Lung microvascular endothelial cell (primary cell): Measurements from ENCODE around the gene GIN1. TPM values are rescaled to one million over a fixed set of nuclear protein-coding genes. Genes with fewer than 3 reads are reported as not detected.
"Not testable (repeated sequence)": the region's sequence is repeated elsewhere in the genome, so short reads cannot be mapped to it uniquely, and the experiment has no call there.

ENCODE experiments used
- DNase-seq, 2 donors: peaks; one replicate each; pipeline versions ENCODE4 v3.0.0 to v3.0.0-alpha.2; 2010; ENCODE audit warnings: low read depth in 2 of 2
- total RNA-seq: library from RNA; depleted of rRNA; stranded (reverse); fragments of >200 nt; gene quantifications from 2 replicates; pipeline ENCODE4 v1.2.1, GENCODE V29; 2014

Gene GIN1
- total RNA-seq, 1 donor from 2014 or later = 3.0 TPM

- no peak for DNase-seq
Observed at GRCh38 chr5:103111468-103111867, 8.5 kb downstream of the GIN1 start.

GRCh38 chr5:103110403-103110802 lies 9.5 kb downstream of the GIN1 start:
- DNase-seq = no peak

DNA sequence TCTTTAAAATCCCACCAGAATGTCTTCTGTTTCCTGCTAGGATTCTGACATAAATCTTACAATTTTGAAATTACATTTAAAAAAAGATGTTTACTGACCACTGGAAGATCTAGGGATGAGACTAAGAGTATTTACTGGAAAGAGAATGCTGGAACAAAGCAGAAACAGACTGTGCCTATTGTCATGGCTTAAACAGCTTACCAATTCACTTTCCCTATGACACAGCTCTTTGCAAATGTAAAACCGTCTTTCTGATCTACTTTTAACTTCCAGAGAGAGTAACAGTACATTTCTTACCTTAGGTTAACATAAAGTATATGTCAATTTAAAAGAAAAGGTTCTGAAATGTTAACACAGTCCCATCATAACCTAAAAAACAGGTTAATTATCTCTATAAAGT lies 10.7 kb downstream of the GIN1 start:
- DNase-seq = no peak

DNA sequence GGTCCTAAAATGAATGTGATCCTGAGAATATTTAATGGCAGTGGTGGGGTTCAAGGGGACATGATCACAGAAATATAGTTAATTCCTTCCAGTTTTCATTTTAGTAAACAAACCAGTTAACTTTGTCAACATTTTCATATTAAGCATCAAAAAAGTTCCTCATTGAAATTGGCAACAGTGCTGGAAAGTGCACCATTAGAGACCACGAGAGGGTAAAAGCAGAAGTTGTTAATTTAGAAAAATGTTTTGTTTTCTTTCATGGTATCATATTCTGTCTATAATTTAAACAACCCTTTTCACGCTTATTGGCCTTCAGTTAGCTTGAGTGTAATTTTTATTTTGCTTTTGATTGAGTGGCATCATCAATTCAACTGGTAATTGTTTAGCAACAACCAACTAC lies 11.9 kb downstream of the GIN1 start:
- no peak for DNase-seq

- no peak for DNase-seq
Observed at GRCh38 chr5:103102234-103102633, 17.7 kb downstream of the GIN1 start.

- DNase-seq = peak in 1 of 2 donors; percentile 10
Observed at GRCh38 chr5:103101079-103101750, 18.7 kb downstream of the GIN1 start.

DNA sequence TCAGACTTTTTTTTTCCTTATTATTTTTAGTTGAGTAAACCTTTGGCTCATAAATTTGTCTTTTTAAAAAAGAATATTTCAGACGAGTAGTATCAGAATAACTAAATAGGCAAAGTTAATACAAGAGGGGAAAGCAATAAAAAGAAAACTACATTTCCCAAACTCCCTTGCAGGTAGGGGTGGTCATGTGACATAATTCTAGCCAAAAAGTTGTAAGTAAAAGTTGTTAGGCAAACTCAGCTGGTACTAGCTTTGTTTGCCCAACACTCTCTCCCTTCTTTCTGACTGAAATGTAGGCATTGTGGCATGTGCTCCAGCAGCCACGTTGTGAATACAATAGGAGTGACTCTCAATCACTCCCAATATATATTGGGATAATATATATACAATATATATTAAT lies 20.9 kb downstream of the GIN1 start:
- no peak for DNase-seq

- DNase-seq = no peak
Observed at GRCh38 chr5:103094737-103095136, 25.2 kb downstream of the GIN1 start.

- no peak for DNase-seq
Observed at GRCh38 chr5:103093727-103094126, 26.2 kb downstream of the GIN1 start.

DNA sequence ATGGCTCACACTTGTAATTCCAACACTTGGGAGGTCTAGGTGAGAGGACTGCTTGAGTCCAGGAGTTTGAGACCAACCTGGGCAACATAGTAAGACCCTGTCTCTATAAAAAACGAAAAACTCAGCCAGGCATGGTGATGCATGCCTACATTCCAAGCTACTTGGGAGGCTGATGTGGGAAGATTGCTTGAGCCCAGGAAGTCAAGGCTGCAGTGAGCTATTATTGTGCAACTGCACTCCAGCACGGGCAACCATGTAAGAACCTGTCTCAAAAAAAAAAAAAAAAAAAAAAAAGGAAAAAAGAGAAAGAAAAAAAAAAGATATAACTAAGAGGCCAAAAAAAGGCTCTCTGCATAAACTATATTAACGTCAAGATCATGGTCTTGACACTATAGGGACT lies 27.3 kb downstream of the GIN1 start:
- no peak for DNase-seq

GRCh38 chr5:103090791-103091190 lies 29.1 kb downstream of the GIN1 start:
- no peak for DNase-seq

- no peak for DNase-seq
Observed at GRCh38 chr5:103089272-103089671, 30.7 kb downstream of the GIN1 start.

- no peak for DNase-seq
Observed at GRCh38 chr5:103086547-103086946, 33.4 kb downstream of the GIN1 start.

DNA sequence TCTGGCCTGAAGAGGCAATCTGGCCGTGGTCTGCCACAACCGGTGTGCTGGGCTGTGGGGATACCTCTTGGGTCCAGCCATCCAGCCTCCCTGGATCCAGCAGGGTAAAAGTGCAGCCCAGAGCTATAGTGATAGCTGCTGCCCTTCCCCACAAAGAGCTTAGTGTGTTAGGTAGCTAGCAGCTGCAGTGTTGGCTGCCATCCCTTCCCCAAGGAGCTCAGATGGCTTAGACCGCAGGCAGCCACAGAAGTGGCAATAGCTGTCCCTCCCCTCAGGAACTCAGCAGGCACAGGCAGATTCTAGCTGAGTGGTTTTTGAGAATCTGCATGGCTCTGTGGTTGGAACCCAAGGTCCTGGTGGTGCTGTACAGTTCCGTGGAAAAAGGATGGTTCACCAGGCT lies 40.1 kb downstream of the GIN1 start:
- DNase-seq = no peak

GRCh38 chr5:103075442-103075841 lies 44.5 kb downstream of the GIN1 start:
- no peak for DNase-seq

GRCh38 chr5:103073500-103073899 lies 46.4 kb downstream of the GIN1 start:
- DNase-seq = not testable (repeated sequence)

- no peak for DNase-seq
Observed at GRCh38 chr5:103066326-103066725, 53.6 kb downstream of the GIN1 start.

DNA sequence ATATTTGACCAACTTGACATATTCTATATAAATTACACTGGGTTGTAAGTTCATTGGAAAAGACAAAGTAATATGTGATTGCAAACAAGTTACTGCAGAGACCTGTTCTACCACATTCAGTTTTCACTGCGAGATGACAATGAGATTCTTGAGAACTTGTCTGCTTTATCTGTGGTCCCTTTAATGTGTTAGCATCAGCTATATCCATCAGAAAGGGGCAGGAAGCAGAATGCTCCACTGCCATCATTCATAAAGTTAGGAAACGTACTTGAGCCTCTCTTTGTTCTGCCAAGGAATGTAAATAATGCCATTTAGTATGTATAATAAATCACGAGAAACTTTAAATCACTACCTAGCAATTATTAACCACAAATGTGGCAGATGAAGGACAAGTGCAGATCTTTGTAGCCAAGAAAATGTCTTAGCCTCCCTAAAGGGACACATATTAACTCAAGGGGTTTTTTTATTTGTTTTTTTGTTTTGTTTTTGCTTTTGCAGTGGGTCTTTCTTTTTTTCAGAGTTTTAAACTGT lies 59.4 kb downstream of the GIN1 start:
- DNase-seq = no peak

DNA sequence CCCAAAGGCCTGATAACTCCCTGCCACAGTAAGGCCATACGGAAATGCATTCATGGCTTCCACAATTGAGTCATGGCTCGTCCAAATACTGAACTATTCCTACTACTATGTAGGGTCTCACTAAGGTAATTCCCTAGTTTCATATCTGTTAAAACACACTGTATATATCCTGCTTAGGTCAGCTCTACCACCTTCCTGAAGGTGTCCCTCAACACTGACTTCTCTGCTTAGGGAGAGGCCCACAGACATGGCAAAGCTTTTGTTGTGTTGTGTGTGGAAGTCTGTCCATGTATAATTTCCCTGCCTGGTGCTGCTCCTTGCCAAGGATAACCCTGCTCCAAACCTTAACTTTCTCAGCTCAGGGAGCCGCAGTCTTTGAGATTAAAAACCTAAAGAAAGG lies 60.4 kb downstream of the GIN1 start:
- DNase-seq = peak; percentile 2 to 4

DNA sequence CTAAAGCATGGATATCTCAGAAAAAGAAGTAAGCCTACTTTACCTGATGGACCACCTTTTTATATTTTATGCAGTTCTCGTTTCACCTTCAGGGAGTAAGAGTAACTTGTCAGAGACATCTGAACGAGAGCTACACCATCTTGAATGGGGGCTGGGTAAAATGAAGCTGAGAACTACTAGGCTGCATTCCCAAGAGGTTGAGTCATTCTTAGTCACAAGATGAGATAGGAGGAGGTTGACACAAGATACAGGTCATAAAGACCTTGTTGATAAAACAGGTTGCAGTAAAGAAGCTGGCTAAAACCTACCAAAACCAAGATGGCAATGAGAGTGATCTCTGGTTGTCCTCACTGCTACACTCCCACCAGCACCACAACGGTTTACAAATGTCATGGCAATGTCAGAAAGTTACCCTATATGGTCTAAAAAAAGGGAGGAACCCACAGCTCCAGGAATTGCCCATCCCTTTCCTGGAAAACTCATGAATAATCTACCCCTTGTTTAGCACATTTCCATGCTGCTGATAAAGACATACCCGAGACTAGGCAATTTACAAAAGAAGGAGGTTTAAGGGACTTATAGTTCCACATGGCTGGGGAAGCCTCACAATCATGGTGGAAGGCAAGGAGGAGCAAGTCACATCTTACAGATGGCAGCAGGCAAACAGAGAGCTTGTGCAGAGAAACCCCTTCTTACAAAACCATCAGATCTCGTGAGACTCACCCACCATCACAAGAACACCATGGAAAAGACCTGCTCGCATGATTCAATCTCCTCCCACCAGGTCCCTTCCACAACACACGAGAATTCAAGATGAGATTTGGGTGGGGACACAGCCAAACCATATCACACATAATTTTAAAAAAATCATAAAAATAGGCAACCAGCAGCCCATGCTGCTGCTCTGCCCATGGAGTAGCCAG lies 62.5 kb downstream of the GIN1 start:
- DNase-seq = peak in 1 of 2 donors; percentile 6

DNA sequence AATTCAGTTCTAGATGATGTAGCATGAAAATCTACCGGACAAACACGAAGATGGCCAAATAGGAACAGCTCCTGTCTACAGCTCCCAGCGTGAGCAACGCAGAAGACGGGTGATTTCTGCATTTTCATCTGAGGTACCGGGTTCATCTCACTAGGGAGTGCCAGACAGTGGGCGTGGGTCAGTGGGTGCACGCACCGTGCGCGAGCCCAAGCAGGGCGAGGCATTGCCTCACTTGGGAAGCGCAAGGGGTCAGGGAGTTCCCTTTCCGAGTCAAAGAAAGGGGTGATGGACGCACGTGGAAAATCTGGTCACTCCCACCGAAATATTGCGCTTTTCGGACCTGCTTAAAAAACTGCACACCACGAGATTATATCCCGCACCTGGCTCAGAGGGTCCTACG lies 73.2 kb downstream of the GIN1 start:
- not testable (repeated sequence) for DNase-seq

DNA sequence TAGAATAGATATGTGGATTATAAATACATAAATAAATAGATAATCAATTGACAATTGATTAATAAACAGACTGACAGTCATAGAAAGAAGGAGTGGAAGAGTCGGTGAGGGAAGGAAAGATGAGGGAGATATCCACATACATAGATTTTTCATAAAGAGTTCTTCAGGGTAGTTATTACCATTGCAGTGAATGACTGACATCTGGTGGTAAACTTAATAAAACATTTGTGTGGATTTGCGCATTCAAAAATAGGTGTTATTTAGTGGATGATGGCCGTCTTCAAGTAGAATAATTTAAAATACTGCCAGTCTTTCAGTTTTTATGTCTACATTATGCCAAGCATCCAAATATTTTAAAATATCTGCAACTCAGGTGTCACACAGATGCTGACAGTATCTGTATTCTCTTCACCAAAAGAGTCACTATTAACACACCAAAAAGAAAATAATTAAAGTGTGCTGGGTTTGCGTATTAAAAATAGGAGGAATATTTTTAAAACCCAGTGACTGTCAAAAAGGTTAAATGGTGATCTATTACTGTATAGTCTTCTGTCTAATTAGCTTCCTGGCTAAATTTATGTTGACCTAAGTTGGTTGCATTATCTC lies 78.8 kb downstream of the GIN1 start:
- DNase-seq = peak; percentile 71 to 80
